AG04449 (cell line): ENCODE measurements around the gene MEP1B.

Experiments
- CTCF ChIA-PET: fragments of 350-600 bp; formaldehyde crosslinking; extraction: SDS; loops from one replicate; lab custom pipeline; 2021; ENCODE audit warnings: antibody characterized with exemption; lab: Yijun Ruan, JAX
- POLR2A ChIA-PET: fragments of 400-600, 350-600 bp; formaldehyde crosslinking; extraction: SDS; loops from one replicate; lab custom pipeline; 2020; ENCODE audit warnings: antibody characterized with exemption, inconsistent platforms; lab: Yijun Ruan, JAX
- DNase-seq: peaks from one replicate; pipeline ENCODE4 v3.0.0-alpha.2; 2010; ENCODE audit warnings: low read depth, low spot score
- H3K4me3 ChIP-seq: 2 replicates; pipeline ENCODE4 v1.5.1; 2011; ENCODE audit warnings: low read depth, mild to moderate bottlenecking, control low read depth, low read length
- TF ChIP-seq, protein P1 (sequence below): IDR thresholded peaks from one replicate; pipeline ENCODE4 v1.5.1; 2011; ENCODE audit warnings: mild to moderate bottlenecking, moderate library complexity, low read length, control low read depth, inconsistent platforms; ENCODE audit not compliant: insufficient read depth; ENCODE audit errors: missing control alignments

The MEP1B gene

DNA sequence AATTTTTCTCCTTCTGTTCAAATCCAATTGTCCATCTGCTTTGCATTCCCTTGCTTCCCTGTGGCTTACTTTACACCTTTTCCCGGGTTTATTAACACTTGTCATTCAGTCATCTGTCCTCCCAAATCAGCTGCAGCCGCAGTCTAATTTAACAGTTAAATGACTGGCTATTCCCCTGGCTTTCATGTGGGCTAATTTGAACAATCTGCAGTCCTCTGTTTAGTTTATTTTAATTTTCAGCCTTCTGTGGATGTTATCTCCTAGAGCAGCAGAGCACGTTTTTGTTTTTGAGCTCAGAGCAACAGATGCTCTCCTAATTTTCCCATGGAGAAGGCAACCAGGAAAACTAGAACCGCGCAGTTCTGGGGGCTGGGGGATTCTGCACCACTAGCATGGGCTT, 55.0 kb downstream of the MEP1B start:
- no peak for DNase-seq
- ChIA-PET POLR2A (no interaction called here), CTCF (no interaction called here)
- TF ChIP-seq, protein P1, sequence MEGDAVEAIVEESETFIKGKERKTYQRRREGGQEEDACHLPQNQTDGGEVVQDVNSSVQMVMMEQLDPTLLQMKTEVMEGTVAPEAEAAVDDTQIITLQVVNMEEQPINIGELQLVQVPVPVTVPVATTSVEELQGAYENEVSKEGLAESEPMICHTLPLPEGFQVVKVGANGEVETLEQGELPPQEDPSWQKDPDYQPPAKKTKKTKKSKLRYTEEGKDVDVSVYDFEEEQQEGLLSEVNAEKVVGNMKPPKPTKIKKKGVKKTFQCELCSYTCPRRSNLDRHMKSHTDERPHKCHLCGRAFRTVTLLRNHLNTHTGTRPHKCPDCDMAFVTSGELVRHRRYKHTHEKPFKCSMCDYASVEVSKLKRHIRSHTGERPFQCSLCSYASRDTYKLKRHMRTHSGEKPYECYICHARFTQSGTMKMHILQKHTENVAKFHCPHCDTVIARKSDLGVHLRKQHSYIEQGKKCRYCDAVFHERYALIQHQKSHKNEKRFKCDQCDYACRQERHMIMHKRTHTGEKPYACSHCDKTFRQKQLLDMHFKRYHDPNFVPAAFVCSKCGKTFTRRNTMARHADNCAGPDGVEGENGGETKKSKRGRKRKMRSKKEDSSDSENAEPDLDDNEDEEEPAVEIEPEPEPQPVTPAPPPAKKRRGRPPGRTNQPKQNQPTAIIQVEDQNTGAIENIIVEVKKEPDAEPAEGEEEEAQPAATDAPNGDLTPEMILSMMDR = no peak
- H3K4me3 ChIP-seq = no peak overlapping the region

DNA sequence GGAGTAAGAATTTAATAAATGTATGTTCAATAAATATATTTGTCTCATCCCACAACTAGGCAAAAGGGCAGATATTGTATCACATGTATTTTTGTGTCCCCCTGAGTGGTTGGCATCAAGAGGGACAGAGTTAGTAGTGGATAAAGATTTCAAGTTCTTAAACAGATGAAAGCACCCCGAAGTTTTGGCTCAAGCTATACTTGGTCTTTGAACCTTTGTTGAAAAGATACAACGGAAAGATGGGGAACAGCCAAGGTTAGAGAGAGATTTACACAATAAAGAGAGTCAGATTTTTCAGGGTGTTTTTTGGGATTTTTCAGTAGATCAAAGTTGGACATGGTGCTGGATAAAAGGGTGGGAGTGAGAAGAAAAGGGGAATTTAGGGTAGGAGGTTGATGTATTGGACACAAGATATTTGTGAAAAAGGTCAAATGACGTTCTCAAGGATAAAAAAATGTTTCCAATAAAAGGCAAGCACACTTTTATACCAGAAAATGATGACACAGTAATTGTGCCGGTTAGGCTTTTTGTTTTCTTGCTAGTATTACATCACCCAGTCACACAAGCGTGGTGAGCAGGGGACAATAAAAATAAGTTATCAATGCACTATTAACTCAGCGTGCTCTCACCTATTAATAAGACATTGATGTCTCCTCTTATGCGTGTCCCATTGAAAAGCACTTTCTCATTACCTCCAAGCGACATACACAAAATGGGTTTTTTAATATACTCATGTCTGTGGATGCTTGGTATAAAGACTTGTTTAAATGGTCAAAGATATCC, 59.5 kb downstream of the MEP1B start:
- ChIA-PET POLR2A (no interaction called here), CTCF (interaction anchor here (1.1 to 1.4 kb wide), 3 partner anchors 23 to 40 kb away, joined by 3 read pairs; no protein-coding TSS in a partner anchor)
- H3K4me3 ChIP-seq = no peak overlapping the region
- TF ChIP-seq, protein P1 = no peak
- DNase-seq = no peak

DNA sequence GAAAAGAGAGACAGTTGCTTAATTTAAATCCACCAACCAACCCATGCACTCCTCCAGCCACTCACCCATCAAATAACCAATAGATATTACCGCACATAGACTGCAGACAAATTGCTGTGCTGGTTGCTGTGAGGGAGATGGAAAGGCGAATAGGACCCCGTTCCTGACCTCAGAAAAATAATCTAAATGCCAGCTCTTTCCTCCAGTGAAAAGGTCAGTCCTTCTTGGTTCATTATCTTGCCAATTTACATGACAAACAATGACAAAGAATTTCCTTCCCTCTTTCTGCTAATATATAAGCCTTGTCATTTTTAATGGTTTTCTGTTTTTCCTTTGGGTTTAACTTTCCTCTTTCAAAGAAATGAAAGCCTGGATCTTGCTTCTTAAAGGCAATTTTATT, 61.6 kb downstream of the MEP1B start:
- ChIA-PET CTCF (interaction anchor here (1.0 kb wide), 1 partner anchor 219 kb away, joined by 3 read pairs; the partner anchor contains the start of gene GAREM1), POLR2A (no interaction called here)
- no peak for DNase-seq
- H3K4me3 ChIP-seq = no peak overlapping the region
- TF ChIP-seq, protein P1 = no peak

DNA sequence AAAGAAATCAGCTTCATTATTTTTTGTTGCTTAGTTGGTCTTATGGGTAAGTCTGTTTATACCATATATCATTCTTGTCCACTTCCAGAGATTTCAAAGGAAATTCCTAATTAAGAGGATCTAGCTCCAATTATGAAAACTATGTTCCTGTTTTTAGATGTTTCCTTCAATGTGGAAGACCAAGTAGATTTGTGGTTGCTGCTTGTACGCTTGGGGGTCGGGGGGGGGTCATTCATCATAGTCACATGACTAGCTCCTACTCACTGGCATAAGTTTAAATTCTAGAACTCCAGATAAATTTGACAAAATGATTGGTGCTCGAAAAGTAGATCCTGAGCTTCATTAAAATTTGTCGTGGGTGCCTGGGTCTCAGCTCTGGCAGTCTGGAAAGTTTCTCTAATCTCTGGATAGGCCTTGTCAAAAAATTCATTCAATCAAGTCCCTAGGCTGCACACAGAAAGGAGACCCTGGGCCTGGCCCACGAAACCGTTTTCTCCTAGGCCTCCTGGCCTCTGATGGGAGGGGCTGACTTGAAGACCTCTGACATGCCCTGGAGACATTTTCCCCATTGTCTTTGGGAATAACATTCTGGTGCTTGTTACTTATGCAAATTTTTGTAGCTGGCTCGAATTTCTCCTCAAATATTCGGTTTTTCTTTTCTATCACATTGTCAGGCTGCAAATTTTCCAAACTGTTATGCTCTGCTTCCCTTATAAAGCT, 62.5 kb downstream of the MEP1B start:
- TF ChIP-seq, protein P1 = no peak
- no peak overlapping the region for H3K4me3 ChIP-seq
- ChIA-PET CTCF (interaction anchor here (1.0 kb wide), 2 partner anchors 9 to 218 kb away, joined by 3 read pairs; partner anchors contain the start of gene GAREM1), POLR2A (no interaction called here)
- DNase-seq = no peak

DNA sequence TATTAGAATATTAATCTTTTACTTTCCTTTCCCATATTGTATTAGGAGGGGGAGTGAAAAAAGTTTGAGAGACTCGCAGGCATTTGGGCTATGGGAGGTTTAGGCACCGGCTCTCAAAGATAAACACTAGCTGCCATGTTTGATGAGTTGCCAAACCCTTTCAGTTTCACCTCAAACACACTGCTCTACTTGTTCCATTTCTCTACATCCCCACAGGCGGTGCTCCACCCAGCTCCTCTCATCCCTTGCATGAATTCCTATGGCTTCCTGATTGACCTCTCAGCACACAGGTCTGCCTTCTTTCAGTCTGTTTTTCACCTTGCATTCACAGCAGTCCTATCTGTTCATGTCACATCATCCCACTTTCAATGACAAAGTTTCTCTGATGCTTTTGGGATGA, 65.7 kb downstream of the MEP1B start:
- no peak overlapping the region for H3K4me3 ChIP-seq
- DNase-seq = no peak
- POLR2A ChIA-PET = no interaction called here
- TF ChIP-seq, protein P1 = no peak
- CTCF ChIA-PET = interaction anchor here (1.8 kb wide), 1 partner anchor 16 kb away, joined by 6 read pairs; no protein-coding TSS in a partner anchor
